Activated CD8-positive, alpha-beta memory T cell treated with anti-CD3 and anti-CD28 coated beads for 24 hours (primary cell): Measurements from ENCODE around the gene COTL1.
A peak's percentile ranks its signal among the peaks of the same experiment; 100 is the strongest.
"Not testable (repeated sequence)": the region's sequence is repeated elsewhere in the genome, so short reads cannot be mapped to it uniquely, and the experiment has no call there.

ENCODE experiments used
- DNase-seq: peaks from one replicate; pipeline ENCODE4 v3.0.0-alpha.2; 2020

The COTL1 gene

GRCh38 chr16:84567286-84567962 is 50.5 kb downstream of the COTL1 start:
- DNase-seq: no peak

GRCh38 chr16:84566545-84567257 is 51.2 kb downstream of the COTL1 start:
- DNase-seq: no peak

- DNase-seq: no peak
Measured at GRCh38 chr16:84565669-84566495, 52.0 kb downstream of the COTL1 start.

- DNase-seq: no peak
Measured at GRCh38 chr16:84563786-84564420, 54.0 kb downstream of the COTL1 start.

GRCh38 chr16:84563064-84563715 is 54.7 kb downstream of the COTL1 start:
- DNase-seq: no peak

- DNase-seq: no peak
Measured at GRCh38 chr16:84562174-84562815, 55.6 kb downstream of the COTL1 start.

- no peak for DNase-seq
Measured at GRCh38 chr16:84561291-84561690, 56.6 kb downstream of the COTL1 start.

GRCh38 chr16:84560269-84560668 is 57.6 kb downstream of the COTL1 start:
- no peak for DNase-seq

- DNase-seq: no peak
Measured at GRCh38 chr16:84559311-84559932, 58.5 kb downstream of the COTL1 start.

GRCh38 chr16:84558850-84559249 is 59.0 kb downstream of the COTL1 start:
- not testable (repeated sequence) for DNase-seq

- DNase-seq: no peak
Measured at GRCh38 chr16:84557504-84557903, 60.4 kb downstream of the COTL1 start.

GRCh38 chr16:84557059-84557458 is 60.8 kb downstream of the COTL1 start:
- DNase-seq: no peak

GRCh38 chr16:84555418-84556196 is 62.3 kb downstream of the COTL1 start:
- no peak for DNase-seq

GRCh38 chr16:84554627-84555328 is 63.1 kb downstream of the COTL1 start:
- no peak for DNase-seq

GRCh38 chr16:84553873-84554399 is 63.9 kb downstream of the COTL1 start:
- DNase-seq: no peak

GRCh38 chr16:84552135-84552534 is 65.7 kb downstream of the COTL1 start:
- peak; percentile 65 for DNase-seq

- peak; percentile 64 for DNase-seq
Measured at GRCh38 chr16:84550096-84550495, 67.8 kb downstream of the COTL1 start.

- peak; percentile 87 for DNase-seq
Measured at GRCh38 chr16:84548971-84549844, 68.7 kb downstream of the COTL1 start.

- no peak for DNase-seq
Measured at GRCh38 chr16:84548508-84548907, 69.4 kb downstream of the COTL1 start.
